HG02943 (cell line): ENCODE measurements around the gene GLT8D2.
A peak's percentile ranks its signal among the peaks of the same experiment; 100 is the strongest.

Experiments used
- ATAC-seq: cut with Tn5 transposase; IDR thresholded peaks from one replicate; pipeline ENCODE4 v1.9.1; 2021; ENCODE audit warnings: mild to moderate bottlenecking, low read depth, moderate library complexity; ENCODE audit not compliant: unreplicated experiment

Gene GLT8D2

GRCh38 chr12:104006929-104007328 is 43.1 kb downstream of the GLT8D2 start:
- no peak for ATAC-seq

DNA sequence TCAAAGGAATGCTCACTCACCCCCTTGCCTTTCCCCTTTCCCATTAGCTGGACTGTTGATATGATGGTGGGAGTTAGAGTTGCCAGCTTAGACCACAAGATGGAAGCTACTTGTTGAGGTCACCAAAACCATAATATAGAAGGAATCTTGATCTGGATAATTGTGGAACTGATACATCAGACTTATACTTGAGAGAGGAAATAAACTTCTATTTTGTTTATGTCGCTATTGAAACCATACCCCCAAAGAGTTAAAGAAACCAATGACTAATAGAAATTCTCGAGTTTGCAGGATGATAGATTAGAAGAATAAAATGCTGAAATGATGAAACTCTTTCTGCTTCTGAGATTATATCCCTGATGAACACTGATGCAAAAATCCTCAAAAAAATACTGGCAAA is 46.4 kb downstream of the GLT8D2 start:
- ATAC-seq = no peak

- ATAC-seq = no peak
Observed at GRCh38 chr12:104002686-104003085, 47.3 kb downstream of the GLT8D2 start.

DNA sequence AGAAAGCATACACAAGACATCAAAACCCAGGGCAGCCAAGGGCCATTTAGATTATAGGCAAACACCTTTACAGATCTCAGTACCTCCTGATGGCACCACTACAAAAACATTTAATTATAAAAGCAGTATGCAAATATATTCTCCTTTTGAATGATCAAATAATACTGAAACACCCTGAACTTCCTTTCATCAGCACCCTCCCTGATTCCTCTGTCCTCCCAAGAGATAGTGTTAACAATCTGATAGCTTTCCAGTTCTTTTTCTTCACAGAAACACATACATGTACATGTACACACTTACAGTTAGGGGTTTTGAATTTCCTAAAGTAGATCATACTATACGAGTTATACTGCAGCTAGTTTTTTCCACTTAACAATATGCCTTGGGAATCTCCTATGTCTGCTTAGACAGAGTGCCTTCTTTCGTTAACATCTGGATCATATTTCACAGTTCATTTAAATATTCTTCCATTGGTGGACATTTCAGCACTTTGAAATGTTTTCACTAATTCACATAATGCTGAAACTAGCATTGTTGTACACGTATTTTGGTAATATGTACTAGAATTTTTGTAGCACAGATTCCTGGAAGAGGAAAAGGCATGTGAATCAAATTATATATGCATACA is 49.1 kb downstream of the GLT8D2 start:
- no peak for ATAC-seq

DNA sequence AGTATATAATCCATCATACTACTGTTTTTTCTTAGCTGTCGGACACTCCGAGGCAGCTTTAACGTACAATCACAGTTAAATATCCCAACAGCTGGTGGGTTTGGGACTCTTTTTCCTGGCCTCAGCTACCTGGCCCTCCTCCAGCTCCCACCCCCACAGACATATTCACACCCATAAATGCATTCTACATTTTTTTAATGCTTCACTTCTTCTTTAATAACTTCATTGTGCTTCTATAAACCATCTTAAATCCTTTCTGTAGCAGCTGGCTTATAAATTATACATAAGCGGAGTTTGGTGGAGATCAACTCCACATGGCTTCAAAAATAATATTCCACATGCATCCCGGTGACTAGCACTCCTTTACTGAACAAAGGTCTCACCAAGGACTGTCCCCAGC is 51.0 kb downstream of the GLT8D2 start:
- ATAC-seq = no peak

DNA sequence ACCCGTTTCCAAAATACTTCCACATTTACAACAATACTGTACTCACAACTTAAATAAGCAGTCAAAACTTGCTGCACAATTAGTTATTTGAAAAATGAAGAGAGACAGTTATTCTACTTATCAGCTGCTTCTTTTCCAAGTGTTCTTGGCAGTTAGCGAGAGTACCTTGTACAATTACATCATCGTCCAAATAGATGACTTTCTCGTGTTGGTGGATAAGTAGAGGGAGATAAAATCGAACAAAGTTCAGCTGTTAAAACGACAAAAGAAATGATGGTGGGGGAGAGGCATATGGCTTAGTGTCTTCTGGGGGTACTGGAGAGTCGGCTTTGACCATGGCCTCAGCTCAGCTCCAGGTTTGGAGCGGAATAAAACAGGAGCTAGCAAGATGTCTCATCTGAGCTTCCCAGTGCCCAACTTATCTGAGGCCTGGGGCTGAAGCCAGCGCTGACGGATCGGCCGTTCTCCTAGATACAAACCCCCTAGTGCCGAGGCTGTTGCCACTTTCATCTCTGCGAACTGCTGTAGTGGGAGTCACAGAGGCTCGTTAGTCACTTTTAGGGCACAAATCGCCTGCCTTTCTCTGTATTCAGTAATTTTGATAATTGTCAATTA is 52.6 kb downstream of the GLT8D2 start:
- no peak for ATAC-seq

DNA sequence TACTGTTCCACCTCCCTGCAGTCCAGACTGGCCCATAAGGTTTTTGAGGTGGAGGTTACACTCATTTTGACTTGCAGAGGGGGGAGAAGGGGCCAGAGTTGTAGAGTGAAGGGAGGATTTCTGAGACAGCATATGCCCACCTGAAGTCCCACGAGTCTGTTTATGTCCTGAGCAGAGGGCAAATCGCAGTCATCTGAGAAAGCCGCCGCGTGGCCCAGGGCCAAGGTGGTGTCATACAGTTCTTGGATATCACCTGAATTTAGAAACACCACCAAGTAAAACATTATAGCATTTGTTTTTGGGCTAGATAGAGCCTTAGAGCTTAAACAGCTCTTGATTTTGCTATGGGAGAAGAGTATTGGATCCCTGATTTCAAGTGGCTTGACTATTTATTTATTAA is 53.4 kb downstream of the GLT8D2 start:
- ATAC-seq = no peak

- ATAC-seq = no peak
Observed at GRCh38 chr12:103994235-103994634, 55.8 kb downstream of the GLT8D2 start.

DNA sequence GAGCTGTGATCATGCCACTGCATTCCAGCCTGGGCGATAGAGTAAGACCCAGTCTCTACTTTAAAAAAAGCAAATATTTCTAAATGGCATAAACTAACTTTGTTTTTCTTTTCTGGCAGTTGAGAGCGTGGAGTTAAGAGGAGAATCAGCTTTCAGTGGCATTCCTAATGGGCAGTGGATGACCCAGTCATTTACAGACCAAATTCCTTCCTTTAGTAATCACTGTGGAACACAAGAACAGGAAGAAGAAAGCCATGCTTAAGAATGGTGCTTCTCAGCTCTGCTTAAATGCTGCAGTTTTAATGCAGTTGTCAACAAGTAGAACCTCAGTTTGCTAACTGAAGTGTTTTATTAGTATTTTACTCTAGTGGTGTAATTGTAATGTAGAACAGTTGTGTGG is 63.2 kb downstream of the GLT8D2 start:
- ATAC-seq = no peak

- ATAC-seq = no peak
Observed at GRCh38 chr12:103978384-103978982, 71.5 kb downstream of the GLT8D2 start.

- ATAC-seq = no peak
Observed at GRCh38 chr12:103975368-103975767, 74.6 kb downstream of the GLT8D2 start.

DNA sequence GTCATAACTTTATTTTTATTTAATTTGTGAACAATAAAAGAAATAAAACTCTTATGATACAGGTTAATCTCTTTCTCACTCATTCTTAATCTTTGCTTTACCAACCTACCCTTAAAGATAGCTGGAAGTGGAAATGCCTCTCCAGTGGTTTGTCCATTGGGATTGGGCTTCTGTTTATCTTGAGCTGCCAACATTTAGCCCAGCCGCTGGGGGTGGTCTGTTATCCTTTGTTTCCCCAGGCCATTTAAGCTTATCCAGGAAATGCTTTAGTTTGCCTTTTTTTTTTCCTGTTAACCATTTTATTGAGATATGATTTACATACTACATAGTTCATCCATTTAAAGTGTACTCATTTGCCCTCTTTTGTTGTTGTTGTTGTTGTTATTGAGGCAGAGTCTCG is 76.1 kb downstream of the GLT8D2 start:
- no peak for ATAC-seq

GRCh38 chr12:103969391-103969790 is 80.6 kb downstream of the GLT8D2 start:
- no peak for ATAC-seq

DNA sequence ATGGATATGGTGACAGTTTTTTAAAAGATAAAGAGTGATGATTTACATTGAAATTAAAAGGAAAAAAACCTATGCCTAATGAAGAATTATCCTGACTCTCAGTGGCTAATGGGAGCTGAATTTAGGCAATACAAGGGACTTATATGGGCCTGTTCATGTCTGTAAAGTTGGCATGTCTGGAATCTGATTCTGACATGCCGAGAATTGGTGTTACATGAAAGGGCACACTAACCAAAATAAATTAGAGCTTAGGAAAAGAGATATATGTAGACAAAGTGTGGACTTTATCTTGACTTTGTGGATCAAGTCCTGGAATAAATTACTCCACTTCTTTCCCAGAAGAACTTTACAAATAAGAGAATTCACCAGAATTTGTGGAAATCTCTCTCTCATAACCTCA is 83.3 kb downstream of the GLT8D2 start:
- ATAC-seq = no peak

DNA sequence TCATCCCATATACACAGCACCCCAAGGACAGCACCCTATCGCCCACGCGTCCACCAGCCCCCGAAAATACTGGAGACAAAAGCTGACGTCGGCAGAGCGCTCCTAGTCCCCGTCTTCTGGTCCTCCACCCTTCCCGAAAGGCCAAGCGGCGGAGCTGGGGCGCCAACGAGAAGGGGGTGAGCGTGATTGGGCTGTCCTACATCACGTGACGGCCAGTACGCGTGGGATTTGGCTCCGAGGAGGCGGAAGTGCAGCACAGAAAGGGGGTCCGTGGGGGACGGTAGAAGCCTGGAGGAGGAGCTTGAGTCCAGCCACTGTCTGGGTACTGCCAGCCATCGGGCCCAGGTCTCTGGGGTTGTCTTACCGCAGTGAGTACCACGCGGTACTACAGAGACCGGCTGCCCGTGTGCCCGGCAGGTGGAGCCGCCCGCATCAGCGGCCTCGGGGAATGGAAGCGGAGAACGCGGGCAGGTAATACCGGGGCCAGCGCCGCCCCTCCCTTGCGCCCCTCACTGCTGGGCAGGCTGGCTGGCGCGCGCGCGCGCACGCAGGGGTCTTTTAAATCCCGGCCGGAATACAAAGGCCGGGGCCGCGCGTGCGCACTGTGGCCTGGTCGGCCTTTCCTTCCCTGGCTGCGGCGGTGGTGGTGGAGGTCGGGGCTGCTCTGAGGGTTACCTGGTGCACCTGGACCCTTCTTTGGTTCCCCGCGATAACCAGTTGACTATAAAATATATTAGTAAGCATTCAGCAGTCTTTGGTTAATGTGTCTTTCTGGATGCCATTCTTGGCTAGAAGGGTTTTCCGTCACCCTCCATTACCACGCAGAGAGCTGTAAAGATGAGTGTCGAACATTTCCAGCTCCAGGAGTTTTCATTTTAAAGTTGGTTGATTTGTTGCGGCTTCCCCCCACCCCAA is 84.1 kb downstream of the GLT8D2 start, which contains the start of gene TDG:
Gene TDG (plus strand): TSS at position 283 of the 915 bp plus-strand sequence. CDS start 166 bp downstream, at position 449.
- peak; percentile 98 for ATAC-seq

DNA sequence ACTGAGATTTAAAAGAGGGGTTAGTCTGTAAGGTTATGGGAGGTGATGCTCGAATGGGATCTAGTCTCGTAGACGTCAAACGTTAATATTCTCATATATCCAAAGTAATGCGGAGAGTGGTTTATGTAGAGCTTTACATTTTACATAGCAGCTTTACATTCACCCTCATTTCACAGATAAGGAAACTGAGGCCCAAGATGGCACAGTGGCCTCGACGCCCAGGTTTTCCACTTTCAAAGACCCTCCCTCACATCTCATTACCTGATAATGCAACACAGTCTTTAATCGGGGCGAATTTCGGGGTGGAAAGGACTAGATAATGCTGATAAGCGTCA is 84.8 kb downstream of the GLT8D2 start:
- ATAC-seq = no peak

GRCh38 chr12:103964805-103965204 is 85.2 kb downstream of the GLT8D2 start:
- ATAC-seq = no peak

- ATAC-seq = no peak
Observed at GRCh38 chr12:103962493-103962892, 87.5 kb downstream of the GLT8D2 start.

DNA sequence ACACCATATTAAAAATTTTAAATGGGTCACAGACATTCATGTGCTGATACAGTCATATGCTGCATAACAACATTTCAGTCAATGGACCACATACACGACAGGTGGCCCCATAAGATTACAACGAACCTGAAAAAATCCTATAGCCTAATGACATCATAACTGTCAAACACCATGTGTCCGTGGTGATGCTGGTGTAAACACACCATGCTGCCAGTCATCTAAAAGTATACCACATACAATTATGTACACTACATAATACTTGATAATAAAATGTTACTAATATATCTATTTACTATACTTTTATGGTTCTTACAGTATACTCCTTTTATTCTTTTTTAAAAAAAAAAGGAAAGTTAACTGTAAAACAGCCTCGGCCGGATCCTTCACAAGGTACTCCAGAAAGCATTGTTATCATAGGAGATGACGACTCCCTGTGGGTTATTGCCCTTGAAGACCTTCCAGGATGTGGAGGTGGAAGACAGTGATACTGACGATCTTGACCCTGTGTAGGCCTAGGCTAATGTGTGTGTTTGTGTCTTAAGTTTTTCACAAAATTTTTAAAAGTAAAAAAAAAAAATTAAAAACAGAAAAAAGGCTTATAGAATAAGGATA is 89.3 kb downstream of the GLT8D2 start:
- no peak for ATAC-seq

GRCh38 chr12:103958621-103959020 is 91.4 kb downstream of the GLT8D2 start:
- ATAC-seq = no peak
